ENCODE data around the gene CYYR1. TPM values are rescaled to one million over a fixed set of nuclear protein-coding genes. Genes with fewer than 3 reads are reported as not detected.

Gene CYYR1
- total RNA-seq, 1 experiment from 2014 or later: 0.12 TPM

GRCh38 chr21:26470351-26471098 is 102.6 kb downstream of the CYYR1 start:
- RAD21 ChIA-PET (ENCODE audit: low non-redundant PET in 1 of 2, low total read pairs in 2 of 2, uncharacterized antibody in 2 of 2, unreplicated experiment in 2 of 2): no interaction called here
- Histone ChIP-seq H3K4me1 (ENCODE audit: control insufficient read depth in 1 of 2, insufficient read depth in 2 of 2, low read length in 2 of 2) (no peaks in the 10 kb centered on the region), H3K4me2 (ENCODE audit: low read length) (no peak overlapping the region), H3K4me3 (replicated peaks in 1 of 2; ENCODE audit: low read depth in 1 of 2, low read length in 2 of 2) (no peak overlapping the region), H4K20me1 (ENCODE audit: insufficient read depth) (no peaks in the 10 kb centered on the region), H3K9me2 (ENCODE audit: insufficient read depth) (no peaks in the 10 kb centered on the region), H2AFZ (ENCODE audit: low read depth, low read length, poor library complexity, severe bottlenecking) (no peak overlapping the region), H3K9ac (ENCODE audit: low read length) (no peak overlapping the region), H3K79me2 (ENCODE audit: insufficient read depth, low read length) (no peaks in the 10 kb centered on the region), H3K9me3 (ENCODE audit: control insufficient read depth in 1 of 2, insufficient read depth in 1 of 2, low read depth in 1 of 2, low read length in 2 of 2) (0 out of 4 replicates have a peak, but pooled peaks cover 0 to 3% of the 10 kb centered on the region in 2 experiments), H3K27me3 (ENCODE audit: insufficient read depth, low read length) (peaks cover 3% of the 10 kb centered on the region; the same call in 1 of the 2 replicates), H3K36me3 (ENCODE audit: control insufficient read depth in 1 of 2, insufficient read depth in 2 of 2, low read length in 2 of 2) (no peaks in the 10 kb centered on the region), H3K27ac (ENCODE audit: low read depth, low read length) (no peak overlapping the region)
- ATAC-seq (no peak), DNase-seq (ENCODE audit: low read depth, low spot score) (no peak)
- CTCF ChIA-PET: no interaction called here
- intact Hi-C loops (cut with micrococcal nuclease): no loop called here
- BruUV-seq (replicated peaks): no TSS peak
- TF ChIP-seq EZH2phosphoT487 (IDR thresholded peaks at IDR 0.05; ENCODE audit: borderline replicate concordance): no peak
- no peak for TF ChIP-seq JUND (IDR thresholded peaks at IDR 0.05)
- TF ChIP-seq TCF7L2 (IDR thresholded peaks at IDR 0.05; ENCODE audit: borderline replicate concordance, extremely low read depth, insufficient read depth, insufficient read length): no peak
- no peak for TF ChIP-seq ELF1 (IDR thresholded peaks at IDR 0.05; ENCODE audit: borderline replicate concordance, low read depth)
- no peak for TF ChIP-seq CEBPB (IDR thresholded peaks at IDR 0.05; ENCODE audit: low read depth)
- TF ChIP-seq SRF (IDR thresholded peaks at IDR 0.05; ENCODE audit: low read depth): no peak
- no peak for TF ChIP-seq POLR2A (IDR thresholded peaks at IDR 0.05; ENCODE audit: borderline replicate concordance, extremely low read depth, insufficient read depth, insufficient read length)
- TF ChIP-seq CTCF (IDR thresholded peaks at IDR 0.05 in 2 of 3, conservative IDR thresholded peaks at IDR 0.05 in 1 of 3; ENCODE audit: borderline replicate concordance in 1 of 3, insufficient read depth in 1 of 3, low read depth in 2 of 3, low read length in 2 of 3): no peak
- no peak for TF ChIP-seq CBX3 (IDR thresholded peaks at IDR 0.05; ENCODE audit: low read depth)
- TF ChIP-seq YY1 (IDR thresholded peaks at IDR 0.05; ENCODE audit: extremely low read depth, insufficient replicate concordance, low read depth, low read length): no peak
- no peak for TF ChIP-seq ATF3 (IDR thresholded peaks at IDR 0.05)
- POLR2A ChIA-PET: no interaction called here
